Measurements from ENCODE around the gene CITED2. TPM values are rescaled to one million over a fixed set of nuclear protein-coding genes. Genes with fewer than 3 reads are reported as not detected.
A peak's percentile ranks its signal among the peaks of the same experiment; 100 is the strongest.

The CITED2 gene
- total RNA-seq, 1 experiment from 2014 or later: 46.1 TPM

DNA sequence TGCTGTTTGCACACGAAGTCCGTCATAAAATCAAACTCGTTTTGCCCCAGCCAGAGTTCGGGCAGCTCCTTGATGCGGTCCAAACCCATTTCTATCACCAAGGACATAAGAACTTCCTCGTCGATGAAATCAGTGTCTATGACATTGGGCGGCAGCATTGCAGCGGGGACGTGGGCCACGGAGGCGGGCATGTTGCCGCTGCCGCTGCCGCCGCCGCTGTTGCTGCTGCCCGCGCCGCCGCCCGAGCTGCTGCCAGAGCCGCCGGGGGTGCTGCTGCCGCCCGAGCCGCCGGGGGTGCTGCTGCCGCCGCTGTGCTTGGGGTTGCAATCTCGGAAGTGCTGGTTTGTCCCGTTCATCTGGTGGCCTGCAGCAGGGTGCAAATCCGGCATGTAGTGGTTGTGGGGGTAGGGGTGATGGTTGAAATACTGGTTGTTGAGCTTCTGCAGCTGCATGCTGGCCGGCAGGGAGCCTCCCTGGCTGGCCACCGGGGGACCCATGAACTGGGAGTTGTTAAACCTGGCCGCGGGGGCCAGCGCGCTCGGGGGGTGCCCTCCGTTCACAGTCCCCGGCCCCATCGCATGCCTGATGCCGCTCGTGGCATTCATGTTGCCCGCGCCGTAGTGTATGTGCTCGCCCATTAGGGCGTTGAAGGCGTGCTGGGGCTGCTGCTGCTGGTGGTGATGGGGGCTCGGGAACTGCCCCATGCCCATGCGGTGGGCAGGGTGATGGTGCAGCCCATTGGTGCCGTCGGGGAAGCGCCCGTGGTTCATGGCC is 1.1 kb downstream of the CITED2 start (continued):
- TF ChIP-seq, protein P1, sequence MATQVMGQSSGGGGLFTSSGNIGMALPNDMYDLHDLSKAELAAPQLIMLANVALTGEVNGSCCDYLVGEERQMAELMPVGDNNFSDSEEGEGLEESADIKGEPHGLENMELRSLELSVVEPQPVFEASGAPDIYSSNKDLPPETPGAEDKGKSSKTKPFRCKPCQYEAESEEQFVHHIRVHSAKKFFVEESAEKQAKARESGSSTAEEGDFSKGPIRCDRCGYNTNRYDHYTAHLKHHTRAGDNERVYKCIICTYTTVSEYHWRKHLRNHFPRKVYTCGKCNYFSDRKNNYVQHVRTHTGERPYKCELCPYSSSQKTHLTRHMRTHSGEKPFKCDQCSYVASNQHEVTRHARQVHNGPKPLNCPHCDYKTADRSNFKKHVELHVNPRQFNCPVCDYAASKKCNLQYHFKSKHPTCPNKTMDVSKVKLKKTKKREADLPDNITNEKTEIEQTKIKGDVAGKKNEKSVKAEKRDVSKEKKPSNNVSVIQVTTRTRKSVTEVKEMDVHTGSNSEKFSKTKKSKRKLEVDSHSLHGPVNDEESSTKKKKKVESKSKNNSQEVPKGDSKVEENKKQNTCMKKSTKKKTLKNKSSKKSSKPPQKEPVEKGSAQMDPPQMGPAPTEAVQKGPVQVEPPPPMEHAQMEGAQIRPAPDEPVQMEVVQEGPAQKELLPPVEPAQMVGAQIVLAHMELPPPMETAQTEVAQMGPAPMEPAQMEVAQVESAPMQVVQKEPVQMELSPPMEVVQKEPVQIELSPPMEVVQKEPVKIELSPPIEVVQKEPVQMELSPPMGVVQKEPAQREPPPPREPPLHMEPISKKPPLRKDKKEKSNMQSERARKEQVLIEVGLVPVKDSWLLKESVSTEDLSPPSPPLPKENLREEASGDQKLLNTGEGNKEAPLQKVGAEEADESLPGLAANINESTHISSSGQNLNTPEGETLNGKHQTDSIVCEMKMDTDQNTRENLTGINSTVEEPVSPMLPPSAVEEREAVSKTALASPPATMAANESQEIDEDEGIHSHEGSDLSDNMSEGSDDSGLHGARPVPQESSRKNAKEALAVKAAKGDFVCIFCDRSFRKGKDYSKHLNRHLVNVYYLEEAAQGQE (IDR thresholded peaks at IDR 0.05; ENCODE audit: low read depth): no peak
- no peak for TF ChIP-seq CEBPB (IDR thresholded peaks at IDR 0.05; ENCODE audit: low read depth)
- TF ChIP-seq ZFX (IDR thresholded peaks at IDR 0.05): no peak
- TF ChIP-seq, protein P2, sequence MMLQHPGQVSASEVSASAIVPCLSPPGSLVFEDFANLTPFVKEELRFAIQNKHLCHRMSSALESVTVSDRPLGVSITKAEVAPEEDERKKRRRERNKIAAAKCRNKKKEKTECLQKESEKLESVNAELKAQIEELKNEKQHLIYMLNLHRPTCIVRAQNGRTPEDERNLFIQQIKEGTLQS (IDR thresholded peaks at IDR 0.05): no peak
- TF ChIP-seq EZH2 (IDR thresholded peaks at IDR 0.05): no peak
- no peak for TF ChIP-seq ZNF274 (IDR thresholded peaks at IDR 0.05; ENCODE audit: low read depth, low read length)
- TF ChIP-seq JUND (IDR thresholded peaks at IDR 0.05): no peak
- TF ChIP-seq, protein P3, sequence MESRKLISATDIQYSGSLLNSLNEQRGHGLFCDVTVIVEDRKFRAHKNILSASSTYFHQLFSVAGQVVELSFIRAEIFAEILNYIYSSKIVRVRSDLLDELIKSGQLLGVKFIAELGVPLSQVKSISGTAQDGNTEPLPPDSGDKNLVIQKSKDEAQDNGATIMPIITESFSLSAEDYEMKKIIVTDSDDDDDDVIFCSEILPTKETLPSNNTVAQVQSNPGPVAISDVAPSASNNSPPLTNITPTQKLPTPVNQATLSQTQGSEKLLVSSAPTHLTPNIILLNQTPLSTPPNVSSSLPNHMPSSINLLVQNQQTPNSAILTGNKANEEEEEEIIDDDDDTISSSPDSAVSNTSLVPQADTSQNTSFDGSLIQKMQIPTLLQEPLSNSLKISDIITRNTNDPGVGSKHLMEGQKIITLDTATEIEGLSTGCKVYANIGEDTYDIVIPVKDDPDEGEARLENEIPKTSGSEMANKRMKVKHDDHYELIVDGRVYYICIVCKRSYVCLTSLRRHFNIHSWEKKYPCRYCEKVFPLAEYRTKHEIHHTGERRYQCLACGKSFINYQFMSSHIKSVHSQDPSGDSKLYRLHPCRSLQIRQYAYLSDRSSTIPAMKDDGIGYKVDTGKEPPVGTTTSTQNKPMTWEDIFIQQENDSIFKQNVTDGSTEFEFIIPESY (IDR thresholded peaks at IDR 0.05; ENCODE audit: extremely low read depth, insufficient replicate concordance, low read length): peak; percentile 13
- peak; percentile 69 for TF ChIP-seq RAD21 (IDR thresholded peaks at IDR 0.05; ENCODE audit: low read depth)
- TF ChIP-seq, protein P4, sequence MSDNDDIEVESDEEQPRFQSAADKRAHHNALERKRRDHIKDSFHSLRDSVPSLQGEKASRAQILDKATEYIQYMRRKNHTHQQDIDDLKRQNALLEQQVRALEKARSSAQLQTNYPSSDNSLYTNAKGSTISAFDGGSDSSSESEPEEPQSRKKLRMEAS (IDR thresholded peaks at IDR 0.05): 0 out of 2 replicates have a peak, but pooled peaks have one; percentile 40

Data from HCT116 (cell line).